Mammary epithelial cell (primary cell): ENCODE data around the gene KDM5A.
"Not testable (repeated sequence)": the region's sequence is repeated elsewhere in the genome, so short reads cannot be mapped to it uniquely, and the experiment has no call there.

ENCODE experiments used
- CTCF ChIP-seq, 2 donors: IDR thresholded peaks in 1 of 2; conservative IDR thresholded peaks in 1 of 2; 2 replicates each; pipeline ENCODE4 v1.5.1; 2011 to 2012; ENCODE audit warnings: inconsistent platforms in 2 of 2, low read length in 2 of 2, mild to moderate bottlenecking in 2 of 2, control low read depth in 1 of 2, low read depth in 1 of 2; ENCODE audit not compliant: insufficient read depth in 1 of 2; ENCODE audit errors: extremely low read depth in 1 of 2
- EZH2 ChIP-seq: IDR thresholded peaks from 2 replicates; pipeline ENCODE4 v1.6.1; 2012; ENCODE audit warnings: low read length, inconsistent platforms, borderline replicate concordance

GRCh38 chr12:343036-343435, 46.1 kb downstream of the KDM5A start:
- not testable (repeated sequence) for TF ChIP-seq CTCF (conservative IDR thresholded peaks at IDR 0.05 in 1 of 2, IDR thresholded peaks at IDR 0.05 in 1 of 2; ENCODE audit: extremely low read depth in 1 of 2, insufficient read depth in 1 of 2, low read depth in 1 of 2, low read length in 2 of 2); EZH2
